ENCODE results near the gene RHOT2.

DNA sequence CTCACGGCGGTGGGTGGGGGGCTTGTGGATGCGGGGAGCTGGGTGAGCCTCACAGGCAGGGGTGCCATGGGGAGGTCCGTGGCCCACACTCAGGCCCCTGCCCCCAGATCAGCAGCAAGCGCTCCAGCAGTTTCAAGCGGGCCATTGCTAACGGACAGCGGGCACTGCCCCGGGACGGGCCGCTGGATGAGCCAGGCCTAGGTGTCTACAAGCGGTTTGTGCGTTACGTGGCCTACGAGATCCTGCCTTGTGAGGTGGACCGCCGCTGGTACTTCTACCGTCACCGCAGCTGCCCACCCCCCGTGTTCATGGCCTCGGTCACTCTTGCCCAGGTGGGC is 8.6 kb downstream of the RHOT2 start:
- TF ChIP-seq, protein P1, sequence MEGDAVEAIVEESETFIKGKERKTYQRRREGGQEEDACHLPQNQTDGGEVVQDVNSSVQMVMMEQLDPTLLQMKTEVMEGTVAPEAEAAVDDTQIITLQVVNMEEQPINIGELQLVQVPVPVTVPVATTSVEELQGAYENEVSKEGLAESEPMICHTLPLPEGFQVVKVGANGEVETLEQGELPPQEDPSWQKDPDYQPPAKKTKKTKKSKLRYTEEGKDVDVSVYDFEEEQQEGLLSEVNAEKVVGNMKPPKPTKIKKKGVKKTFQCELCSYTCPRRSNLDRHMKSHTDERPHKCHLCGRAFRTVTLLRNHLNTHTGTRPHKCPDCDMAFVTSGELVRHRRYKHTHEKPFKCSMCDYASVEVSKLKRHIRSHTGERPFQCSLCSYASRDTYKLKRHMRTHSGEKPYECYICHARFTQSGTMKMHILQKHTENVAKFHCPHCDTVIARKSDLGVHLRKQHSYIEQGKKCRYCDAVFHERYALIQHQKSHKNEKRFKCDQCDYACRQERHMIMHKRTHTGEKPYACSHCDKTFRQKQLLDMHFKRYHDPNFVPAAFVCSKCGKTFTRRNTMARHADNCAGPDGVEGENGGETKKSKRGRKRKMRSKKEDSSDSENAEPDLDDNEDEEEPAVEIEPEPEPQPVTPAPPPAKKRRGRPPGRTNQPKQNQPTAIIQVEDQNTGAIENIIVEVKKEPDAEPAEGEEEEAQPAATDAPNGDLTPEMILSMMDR (IDR thresholded peaks at IDR 0.05; ENCODE audit: control extremely low read depth in 1 of 3, insufficient read depth in 1 of 3, low read depth in 1 of 3, low read length in 3 of 3): no peak
- TF ChIP-seq CREB1 (IDR thresholded peaks at IDR 0.05): no peak
- TF ChIP-seq MAX (IDR thresholded peaks at IDR 0.05): no peak
- no peak for TF ChIP-seq EP300 (IDR thresholded peaks at IDR 0.05; ENCODE audit: borderline replicate concordance in 1 of 2, low read depth in 2 of 2, low read length in 2 of 2)
- TF ChIP-seq POLR2A (IDR thresholded peaks at IDR 0.05; ENCODE audit: control extremely low read depth in 1 of 2, low read depth in 2 of 2, low read length in 2 of 2): no peak
- TF ChIP-seq TCF12 (IDR thresholded peaks at IDR 0.05; ENCODE audit: low read depth, low read length): no peak
- no peak for TF ChIP-seq YY1 (IDR thresholded peaks at IDR 0.05; ENCODE audit: low read depth, low read length)
- TF ChIP-seq ATF3 (IDR thresholded peaks at IDR 0.05; ENCODE audit: insufficient read depth, low read depth, low read length): no peak
- no peak for TF ChIP-seq POLR2AphosphoS5 (IDR thresholded peaks at IDR 0.05; ENCODE audit: low read depth, low read length)
- no peak for TF ChIP-seq JUND (IDR thresholded peaks at IDR 0.05; ENCODE audit: low read length)

Measured in H1 (cell line).